OCI-LY7 (cell line): ENCODE data around the gene VDR.

ENCODE experiments used
- EZH2phosphoT487 ChIP-seq: fragments of 200-600 bp; sonication (generic); IDR thresholded peaks from 2 replicates; pipeline ENCODE4 v1.6.1; 2018; ENCODE audit warnings: low read depth, borderline replicate concordance, mild to moderate bottlenecking, mixed run types, antibody characterized with exemption, low read length, moderate library complexity, mixed read lengths
- TF ChIP-seq, protein P1 (sequence below): fragments of 200-600 bp; sonication (generic); conservative IDR thresholded peaks from 2 replicates; pipeline ENCODE4 v1.5.1; 2014; ENCODE audit warnings: mild to moderate bottlenecking, antibody characterized with exemption, low read length, moderate library complexity, mixed read lengths

- TF ChIP-seq, protein P1, sequence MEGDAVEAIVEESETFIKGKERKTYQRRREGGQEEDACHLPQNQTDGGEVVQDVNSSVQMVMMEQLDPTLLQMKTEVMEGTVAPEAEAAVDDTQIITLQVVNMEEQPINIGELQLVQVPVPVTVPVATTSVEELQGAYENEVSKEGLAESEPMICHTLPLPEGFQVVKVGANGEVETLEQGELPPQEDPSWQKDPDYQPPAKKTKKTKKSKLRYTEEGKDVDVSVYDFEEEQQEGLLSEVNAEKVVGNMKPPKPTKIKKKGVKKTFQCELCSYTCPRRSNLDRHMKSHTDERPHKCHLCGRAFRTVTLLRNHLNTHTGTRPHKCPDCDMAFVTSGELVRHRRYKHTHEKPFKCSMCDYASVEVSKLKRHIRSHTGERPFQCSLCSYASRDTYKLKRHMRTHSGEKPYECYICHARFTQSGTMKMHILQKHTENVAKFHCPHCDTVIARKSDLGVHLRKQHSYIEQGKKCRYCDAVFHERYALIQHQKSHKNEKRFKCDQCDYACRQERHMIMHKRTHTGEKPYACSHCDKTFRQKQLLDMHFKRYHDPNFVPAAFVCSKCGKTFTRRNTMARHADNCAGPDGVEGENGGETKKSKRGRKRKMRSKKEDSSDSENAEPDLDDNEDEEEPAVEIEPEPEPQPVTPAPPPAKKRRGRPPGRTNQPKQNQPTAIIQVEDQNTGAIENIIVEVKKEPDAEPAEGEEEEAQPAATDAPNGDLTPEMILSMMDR, result no peak
- no peak for TF ChIP-seq EZH2phosphoT487
These were observed 99.4 kb downstream of the VDR start for GRCh38 chr12:47805417-47805816.
